ENCODE results near the gene TNS2. TPM values are rescaled to one million over a fixed set of nuclear protein-coding genes. Genes with fewer than 3 reads are reported as not detected.

Gene TNS2
- total RNA-seq, 1 donor from 2014 or later, result 91.7 TPM

- peaks cover 5% of the 10 kb centered on the region for H3K36me3 Mint-ChIP-seq
- peak; percentile 93 to 94 for DNase-seq (ENCODE audit: low spot score in 2 of 2, unreplicated experiment in 2 of 2)
- H3K27ac Mint-ChIP-seq, result peak overlapping the region; percentile 99
- peaks cover 43% of the 10 kb centered on the region for H3K4me1 Mint-ChIP-seq
- H3K27me3 Mint-ChIP-seq (ENCODE audit: low read depth), result no peaks in the 10 kb centered on the region
- H3K9me3 Mint-ChIP-seq, result no peaks in the 10 kb centered on the region
- peak overlapping the region; percentile 93 for H3K4me3 Mint-ChIP-seq
- TF ChIP-seq, protein P1, sequence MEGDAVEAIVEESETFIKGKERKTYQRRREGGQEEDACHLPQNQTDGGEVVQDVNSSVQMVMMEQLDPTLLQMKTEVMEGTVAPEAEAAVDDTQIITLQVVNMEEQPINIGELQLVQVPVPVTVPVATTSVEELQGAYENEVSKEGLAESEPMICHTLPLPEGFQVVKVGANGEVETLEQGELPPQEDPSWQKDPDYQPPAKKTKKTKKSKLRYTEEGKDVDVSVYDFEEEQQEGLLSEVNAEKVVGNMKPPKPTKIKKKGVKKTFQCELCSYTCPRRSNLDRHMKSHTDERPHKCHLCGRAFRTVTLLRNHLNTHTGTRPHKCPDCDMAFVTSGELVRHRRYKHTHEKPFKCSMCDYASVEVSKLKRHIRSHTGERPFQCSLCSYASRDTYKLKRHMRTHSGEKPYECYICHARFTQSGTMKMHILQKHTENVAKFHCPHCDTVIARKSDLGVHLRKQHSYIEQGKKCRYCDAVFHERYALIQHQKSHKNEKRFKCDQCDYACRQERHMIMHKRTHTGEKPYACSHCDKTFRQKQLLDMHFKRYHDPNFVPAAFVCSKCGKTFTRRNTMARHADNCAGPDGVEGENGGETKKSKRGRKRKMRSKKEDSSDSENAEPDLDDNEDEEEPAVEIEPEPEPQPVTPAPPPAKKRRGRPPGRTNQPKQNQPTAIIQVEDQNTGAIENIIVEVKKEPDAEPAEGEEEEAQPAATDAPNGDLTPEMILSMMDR (IDR thresholded peaks at IDR 0.05; ENCODE audit: unreplicated experiment), result no peak
Observed at GRCh38 chr12:53054112-53054878, 4.4 kb downstream of the TNS2 start.

DNA sequence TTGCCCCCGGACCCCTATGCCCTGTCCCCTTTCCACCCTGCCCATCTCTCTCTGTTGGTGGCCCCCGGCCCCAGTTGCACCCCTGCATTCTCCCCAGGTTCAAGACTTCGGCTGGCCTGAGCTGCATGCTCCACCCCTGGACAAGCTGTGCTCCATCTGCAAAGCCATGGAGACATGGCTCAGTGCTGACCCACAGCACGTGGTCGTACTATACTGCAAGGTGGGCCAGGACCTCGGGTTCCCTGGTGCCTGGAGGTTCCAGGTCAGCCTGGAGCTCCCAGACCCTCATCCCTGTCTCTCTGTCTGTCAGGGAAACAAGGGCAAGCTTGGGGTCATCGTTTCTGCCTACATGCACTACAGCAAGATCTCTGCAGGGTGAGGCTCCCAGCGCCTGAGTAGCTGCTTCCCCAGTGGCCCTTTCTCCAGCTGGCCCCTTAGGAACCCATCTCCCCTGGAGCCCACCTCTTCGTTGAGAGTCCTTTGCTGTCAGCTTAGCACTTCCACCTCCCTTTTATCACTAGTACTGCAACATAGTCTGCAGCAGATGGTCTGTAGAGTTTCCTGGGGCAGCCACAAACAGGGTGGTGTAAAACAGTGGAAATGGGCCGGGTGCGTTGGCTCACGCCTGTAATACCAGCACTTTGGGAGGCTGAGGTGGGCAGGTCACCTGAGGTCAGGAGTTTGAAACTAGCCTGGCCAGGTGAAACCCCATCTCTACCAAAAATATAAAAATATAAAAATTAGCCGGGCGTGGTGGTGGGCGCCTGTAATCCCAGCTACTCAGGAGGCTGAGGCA lies 5.8 kb downstream of the TNS2 start:
- no peaks in the 10 kb centered on the region for H3K9me3 Mint-ChIP-seq
- H3K4me1 Mint-ChIP-seq, result peaks cover 32% of the 10 kb centered on the region
- peaks cover 5% of the 10 kb centered on the region for H3K36me3 Mint-ChIP-seq
- H3K27me3 Mint-ChIP-seq (ENCODE audit: low read depth), result no peaks in the 10 kb centered on the region
- peak overlapping the region; percentile 50 for H3K4me3 Mint-ChIP-seq
- TF ChIP-seq, protein P1 (IDR thresholded peaks at IDR 0.05; ENCODE audit: unreplicated experiment), result no peak
- H3K27ac Mint-ChIP-seq, result peak overlapping the region; percentile 77
- no peak for DNase-seq (ENCODE audit: low spot score in 2 of 2, unreplicated experiment in 2 of 2)

DNA sequence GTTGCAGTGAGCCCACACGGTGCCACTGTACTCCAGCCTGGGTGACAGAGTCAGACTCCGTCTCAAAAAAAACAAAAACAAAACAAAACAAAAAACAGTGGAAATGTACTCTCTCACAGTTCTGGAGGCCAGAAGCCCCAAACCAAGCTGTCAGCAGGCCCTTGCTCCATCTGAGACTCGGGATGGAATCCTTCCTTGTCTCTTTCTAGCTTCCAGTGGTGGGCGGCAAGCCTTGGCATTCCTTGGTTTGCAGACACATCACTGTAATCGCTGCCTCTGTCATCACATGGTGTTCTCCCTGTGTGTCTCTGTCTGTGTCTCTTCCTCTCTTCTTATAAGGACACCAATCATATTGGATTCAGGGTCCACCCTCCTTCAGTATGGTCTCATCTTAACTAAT lies 6.4 kb downstream of the TNS2 start:
- Mint-ChIP-seq H3K36me3 (peaks cover 5% of the 10 kb centered on the region), H3K9me3 (no peaks in the 10 kb centered on the region), H3K4me1 (peaks cover 27% of the 10 kb centered on the region), H3K27ac (no peak overlapping the region), H3K27me3 (ENCODE audit: low read depth) (no peaks in the 10 kb centered on the region), H3K4me3 (no peak overlapping the region)
- TF ChIP-seq, protein P1 (IDR thresholded peaks at IDR 0.05; ENCODE audit: unreplicated experiment), result no peak
- no peak for DNase-seq (ENCODE audit: low spot score in 2 of 2, unreplicated experiment in 2 of 2)

DNA sequence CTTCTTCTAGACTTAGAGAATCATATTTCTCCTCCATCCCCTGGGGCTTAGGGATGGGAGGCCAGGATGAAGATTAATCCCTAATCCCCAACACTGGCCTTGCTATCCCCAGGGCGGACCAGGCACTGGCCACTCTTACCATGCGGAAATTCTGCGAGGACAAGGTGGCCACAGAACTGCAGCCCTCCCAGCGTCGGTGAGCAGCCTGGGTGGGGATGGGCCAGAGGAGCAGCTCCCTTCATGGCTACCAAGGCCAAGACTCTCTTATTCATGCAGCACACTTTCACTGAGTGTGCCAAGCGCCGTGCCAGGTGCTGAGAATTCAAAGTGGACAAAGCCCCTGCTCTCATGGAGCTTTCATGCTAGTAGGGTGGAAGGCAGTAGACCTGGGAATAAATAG lies 7.0 kb downstream of the TNS2 start:
- TF ChIP-seq, protein P1 (IDR thresholded peaks at IDR 0.05; ENCODE audit: unreplicated experiment), result no peak
- H3K4me3 Mint-ChIP-seq, result no peak overlapping the region
- peak overlapping the region; percentile 26 for H3K27ac Mint-ChIP-seq
- no peak for DNase-seq (ENCODE audit: low spot score in 2 of 2, unreplicated experiment in 2 of 2)
- peaks cover 28% of the 10 kb centered on the region for H3K4me1 Mint-ChIP-seq
- no peaks in the 10 kb centered on the region for H3K9me3 Mint-ChIP-seq
- H3K27me3 Mint-ChIP-seq (ENCODE audit: low read depth), result no peaks in the 10 kb centered on the region
- peaks cover 4% of the 10 kb centered on the region for H3K36me3 Mint-ChIP-seq

- Mint-ChIP-seq H3K4me3 (no peak overlapping the region), H3K36me3 (no peaks in the 10 kb centered on the region), H3K27me3 (ENCODE audit: low read depth) (no peaks in the 10 kb centered on the region), H3K9me3 (no peaks in the 10 kb centered on the region), H3K27ac (no peak overlapping the region), H3K4me1 (peaks cover 21% of the 10 kb centered on the region)
- TF ChIP-seq, protein P1 (IDR thresholded peaks at IDR 0.05; ENCODE audit: unreplicated experiment), result no peak
- DNase-seq (ENCODE audit: low spot score in 2 of 2, unreplicated experiment in 2 of 2), result no peak
Observed at GRCh38 chr12:53057816-53058500, 8.1 kb downstream of the TNS2 start.

All from mesothelial cell of epicardium (in vitro differentiated cells).